GM23248 (cell line): ENCODE results near the gene PPP1R36. TPM values are rescaled to one million over a fixed set of nuclear protein-coding genes. Genes with fewer than 3 reads are reported as not detected.

Experiments
- DNase-seq: peaks from one replicate; pipeline ENCODE4 v3.0.0-alpha.2; 2015
- H2AFZ ChIP-seq: fragments of 200-600 bp; sonication (generic); 2 replicates; pipeline ENCODE4 v1.6.1; 2016; ENCODE audit warnings: antibody characterized with exemption
- H3F3A ChIP-seq: fragments of 200-600 bp; sonication (generic); 2 replicates; pipeline ENCODE4 v1.6.1; 2016; ENCODE audit warnings: mild to moderate bottlenecking, antibody characterized with exemption, mixed run types; ENCODE audit not compliant: insufficient read depth
- H3K27ac ChIP-seq: fragments of 200-600 bp; sonication (generic); 2 replicates; pipeline ENCODE4 v1.5.1; 2016; ENCODE audit warnings: mild to moderate bottlenecking
- H3K27me3 ChIP-seq: fragments of 200-600 bp; sonication (generic); replicated peaks from 2 replicates; pipeline ENCODE4 v1.6.1; 2016; ENCODE audit warnings: mild to moderate bottlenecking; ENCODE audit not compliant: insufficient read depth
- H3K36me3 ChIP-seq: fragments of 200-600 bp; sonication (generic); 2 replicates; pipeline ENCODE4 v1.6.1; 2016; ENCODE audit warnings: low read depth, mild to moderate bottlenecking
- H3K4me1 ChIP-seq: fragments of 200-600 bp; sonication (generic); 2 replicates; pipeline ENCODE4 v1.6.1; 2016; ENCODE audit warnings: mild to moderate bottlenecking; ENCODE audit not compliant: insufficient read depth
- H3K4me2 ChIP-seq: fragments of 200-600 bp; sonication (generic); one replicate; pipeline ENCODE4 v1.6.1; 2016; ENCODE audit warnings: mild to moderate bottlenecking; ENCODE audit not compliant: unreplicated experiment
- H3K4me3 ChIP-seq: fragments of 200-600 bp; sonication (generic); 2 replicates; pipeline ENCODE4 v1.5.1; 2016; ENCODE audit warnings: mild to moderate bottlenecking
- H3K79me2 ChIP-seq: fragments of 200-600 bp; sonication (generic); 2 replicates; pipeline ENCODE4 v1.6.1; 2016; ENCODE audit warnings: mild to moderate bottlenecking; ENCODE audit not compliant: insufficient read depth
- H3K9ac ChIP-seq: fragments of 200-600 bp; sonication (generic); 2 replicates; pipeline ENCODE4 v1.6.1; 2016; ENCODE audit warnings: mild to moderate bottlenecking
- H3K9me2 ChIP-seq: fragments of 200-600 bp; sonication (generic); 2 replicates; pipeline ENCODE4 v1.6.1; 2016; ENCODE audit warnings: mixed run types, mild to moderate bottlenecking, moderate library complexity; ENCODE audit not compliant: insufficient read depth
- H3K9me3 ChIP-seq: fragments of 200-600 bp; sonication (generic); one replicate; pipeline ENCODE4 v1.6.1; 2017; ENCODE audit warnings: low read depth
- H4K20me1 ChIP-seq: fragments of 200-600 bp; sonication (generic); 2 replicates; pipeline ENCODE4 v1.6.0; 2016; ENCODE audit not compliant: insufficient read depth
- EZH2 ChIP-seq: fragments of 200-600 bp; sonication (generic); IDR thresholded peaks from 2 replicates; pipeline ENCODE4 v1.6.1; 2018; ENCODE audit warnings: antibody characterized with exemption, mild to moderate bottlenecking; ENCODE audit not compliant: insufficient read depth, poor library complexity, severe bottlenecking
- EZH2phosphoT487 ChIP-seq: fragments of 200-600 bp; sonication (generic); IDR thresholded peaks from 2 replicates; pipeline ENCODE4 v1.6.1; 2018; ENCODE audit warnings: antibody characterized with exemption, moderate library complexity, mild to moderate bottlenecking, low read depth; ENCODE audit not compliant: insufficient read depth
- WGBS, 2 experiments: methylation state at CpG; one replicate each; pipeline ENCODE4 v1.1.6; 2015 to 2017; ENCODE audit warnings: low lambda C conversion rate in 2 of 2, low coverage in 1 of 2; ENCODE audit errors: missing lambda C conversion rate in 2 of 2; 5-methylcytosine and 5-hydroxymethylcytosine counted together
- in situ Hi-C: fragments of 300-500 bp; cut with MboI; formaldehyde crosslinking; loops from 2 replicates; pipeline ENCODE4 v1.15.0; 2020
- polyA plus RNA-seq: library from polyadenylated mRNA; unstranded; fragments of >200 nt; fragmentation: Nextera tagmentation; extraction: Ambion mirVana; gene quantifications from 2 replicates; pipeline ENCODE4 v1.2.1, GENCODE V29; 2016
- total RNA-seq: library from RNA; depleted of rRNA; stranded (reverse); fragments of >200 nt; shearing (Covaris generic); gene quantifications from 2 replicates; pipeline ENCODE4 v1.2.3, GENCODE V29; 2014

The PPP1R36 gene
- total and polyA plus RNA-seq, 2 experiments from 2014 or later: 1.6 to 2.0 TPM

DNA sequence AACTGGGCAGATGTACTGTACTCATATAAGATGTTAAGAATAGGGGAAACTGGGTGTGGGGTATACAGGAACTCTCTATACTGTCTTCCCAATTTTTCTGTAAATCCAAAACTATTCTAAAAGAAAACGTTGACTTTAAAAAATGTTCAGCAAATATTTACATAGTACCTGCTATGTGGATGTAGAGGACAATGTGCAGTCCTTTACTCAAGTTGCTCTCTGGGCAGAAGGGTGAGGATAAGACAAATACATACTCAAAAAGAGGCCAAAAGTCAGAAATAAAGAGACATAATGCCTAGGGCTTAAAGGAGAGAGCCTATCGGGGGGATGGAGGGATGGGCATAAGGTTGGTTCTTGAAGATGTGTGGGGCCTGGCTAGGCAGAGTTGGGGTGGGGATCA is 44.7 kb downstream of the PPP1R36 start:
- Histone ChIP-seq H3K4me2 (no peak overlapping the region), H2AFZ (no peak overlapping the region), H4K20me1 (no peaks in the 10 kb centered on the region), H3F3A (no peaks in the 10 kb centered on the region), H3K4me3 (no peak overlapping the region), H3K79me2 (no peaks in the 10 kb centered on the region), H3K27me3 (no peaks in the 10 kb centered on the region), H3K9ac (no peak overlapping the region), H3K4me1 (no peaks in the 10 kb centered on the region), H3K27ac (no peak overlapping the region), H3K9me2 (no peaks in the 10 kb centered on the region), H3K9me3 (no peaks in the 10 kb centered on the region), H3K36me3 (no peaks in the 10 kb centered on the region)
- in situ Hi-C loops: no loop called here
- DNase-seq: no peak
- no peak for TF ChIP-seq EZH2phosphoT487
- no peak for TF ChIP-seq EZH2
- 75 to 83% methylated on average over 2 of the region's 2 CpGs for WGBS, 2 experiments

- H4K20me1 ChIP-seq: no peaks in the 10 kb centered on the region
- H3K9me3 ChIP-seq: no peaks in the 10 kb centered on the region
- no peaks in the 10 kb centered on the region for H3K9me2 ChIP-seq
- WGBS, 2 experiments: 76 to 82% methylated on average over 4 of the region's 4 CpGs
- H3K9ac ChIP-seq: no peak overlapping the region
- H3F3A ChIP-seq: no peaks in the 10 kb centered on the region
- no peak overlapping the region for H3K4me2 ChIP-seq
- H3K79me2 ChIP-seq: no peaks in the 10 kb centered on the region
- TF ChIP-seq EZH2: no peak
- in situ Hi-C loops: no loop called here
- no peak overlapping the region for H2AFZ ChIP-seq
- no peaks in the 10 kb centered on the region for H3K4me1 ChIP-seq
- H3K36me3 ChIP-seq: no peaks in the 10 kb centered on the region
- no peak for DNase-seq
- H3K27ac ChIP-seq: no peak overlapping the region
- H3K4me3 ChIP-seq: no peak overlapping the region
- H3K27me3 ChIP-seq: no peaks in the 10 kb centered on the region
Observed at GRCh38 chr14:64598404-64598803, 48.6 kb downstream of the PPP1R36 start.

DNA sequence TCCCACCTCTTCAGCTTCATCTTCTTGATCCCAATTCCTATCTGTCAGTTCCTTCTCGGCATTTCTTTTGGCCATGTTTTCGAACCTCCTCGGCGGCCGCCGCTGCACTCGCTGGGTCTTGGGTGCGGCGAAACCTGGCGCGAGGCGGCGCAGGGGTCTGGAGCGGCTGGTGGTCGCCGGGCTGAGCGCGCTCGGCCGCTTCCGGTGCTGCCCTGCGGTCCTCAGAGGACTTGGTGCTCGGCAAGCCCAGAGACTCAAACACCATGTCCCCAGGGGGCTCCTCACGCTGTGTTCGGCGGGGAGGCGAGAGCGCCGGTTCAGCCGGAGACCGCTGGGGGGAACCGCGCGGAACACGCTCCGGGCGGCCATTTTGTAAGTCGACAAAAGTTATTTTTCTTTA is 51.8 kb downstream of the PPP1R36 start:
- no peak overlapping the region for H3K4me2 ChIP-seq
- H4K20me1 ChIP-seq: no peaks in the 10 kb centered on the region
- H3K9me2 ChIP-seq: no peaks in the 10 kb centered on the region
- H3K79me2 ChIP-seq: no peaks in the 10 kb centered on the region
- H3K27me3 ChIP-seq: no peaks in the 10 kb centered on the region; the same call in 1 of the 2 replicates
- in situ Hi-C loops: no loop called here
- no peak overlapping the region for H3K27ac ChIP-seq
- no peak for TF ChIP-seq EZH2
- no peak for TF ChIP-seq EZH2phosphoT487
- H3K36me3 ChIP-seq: no peaks in the 10 kb centered on the region
- WGBS, 2 experiments: 59% methylated on average over 37 to 38 of the region's 38 CpGs
- H2AFZ ChIP-seq: no peak overlapping the region
- no peaks in the 10 kb centered on the region for H3K9me3 ChIP-seq
- H3K4me3 ChIP-seq: no peak overlapping the region
- no peak overlapping the region for H3K9ac ChIP-seq
- no peaks in the 10 kb centered on the region for H3F3A ChIP-seq
- no peaks in the 10 kb centered on the region for H3K4me1 ChIP-seq
- no peak for DNase-seq

GRCh38 chr14:64602826-64603225 is 53.1 kb downstream of the PPP1R36 start:
- no peaks in the 10 kb centered on the region for H3K9me2 ChIP-seq
- H3K4me3 ChIP-seq: no peak overlapping the region
- no peaks in the 10 kb centered on the region for H4K20me1 ChIP-seq
- in situ Hi-C loops: no loop called here
- no peaks in the 10 kb centered on the region; the same call in 1 of the 2 replicates for H3K27me3 ChIP-seq
- no peaks in the 10 kb centered on the region for H3K4me1 ChIP-seq
- H3K4me2 ChIP-seq: no peak overlapping the region
- H3K27ac ChIP-seq: no peak overlapping the region
- no peaks in the 10 kb centered on the region for H3K36me3 ChIP-seq
- no peak for TF ChIP-seq EZH2
- no peak for TF ChIP-seq EZH2phosphoT487
- no peak overlapping the region for H3K9ac ChIP-seq
- 72 to 77% methylated on average over 2 of the region's 2 CpGs for WGBS, 2 experiments
- no peak for DNase-seq
- no peak overlapping the region for H2AFZ ChIP-seq
- no peaks in the 10 kb centered on the region for H3K79me2 ChIP-seq
- no peaks in the 10 kb centered on the region for H3K9me3 ChIP-seq
- no peaks in the 10 kb centered on the region for H3F3A ChIP-seq

DNA sequence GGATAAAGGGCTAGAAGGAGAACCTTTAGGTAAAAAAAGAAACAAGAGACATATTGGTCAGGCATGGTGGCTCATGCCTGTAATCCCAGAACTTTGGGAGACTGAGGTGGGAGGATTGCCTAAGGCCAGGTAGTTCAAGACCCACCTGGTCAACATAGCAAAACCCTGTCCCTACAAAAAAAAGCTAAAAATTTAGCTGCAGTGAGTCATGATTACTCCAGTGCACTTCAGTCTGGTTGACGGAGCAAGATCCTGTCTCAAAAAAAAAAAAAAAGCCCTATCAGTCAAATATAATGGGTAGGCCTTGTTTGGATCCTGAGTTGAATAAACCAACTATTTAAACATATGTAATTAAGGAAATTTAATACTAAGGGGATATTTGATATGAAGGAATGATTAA is 54.2 kb downstream of the PPP1R36 start:
- no peak overlapping the region for H3K27ac ChIP-seq
- no peak overlapping the region for H2AFZ ChIP-seq
- no peaks in the 10 kb centered on the region for H3K9me2 ChIP-seq
- H3K4me2 ChIP-seq: no peak overlapping the region
- 70 to 77% methylated on average over 1 of the region's 1 CpG for WGBS, 2 experiments
- TF ChIP-seq EZH2 (no peak), EZH2phosphoT487 (no peak)
- no peaks in the 10 kb centered on the region for H4K20me1 ChIP-seq
- H3K9me3 ChIP-seq: no peaks in the 10 kb centered on the region
- no peaks in the 10 kb centered on the region for H3F3A ChIP-seq
- in situ Hi-C loops: no loop called here
- no peaks in the 10 kb centered on the region for H3K4me1 ChIP-seq
- no peak overlapping the region for H3K9ac ChIP-seq
- no peaks in the 10 kb centered on the region for H3K36me3 ChIP-seq
- H3K79me2 ChIP-seq: no peaks in the 10 kb centered on the region
- DNase-seq: no peak
- no peak overlapping the region for H3K4me3 ChIP-seq
- H3K27me3 ChIP-seq: no peaks in the 10 kb centered on the region; the same call in 1 of the 2 replicates
